H54 (cell line): ENCODE results near the gene INPP5E.

Experiments
- DNase-seq: peaks from one replicate; pipeline ENCODE4 v3.0.0; 2011; ENCODE audit warnings: low spot score, mixed read lengths; ENCODE audit not compliant: insufficient read length
- FAIRE-seq: peaks from 3 replicates; lab custom pipeline; 2011; peaks lifted over from hg19 to GRCh38; lab: Jason Lieb, UNC
- POLR2A ChIP-seq: IDR thresholded peaks from 2 replicates; pipeline ENCODE4 v1.6.1; 2011; ENCODE audit warnings: low read depth, mild to moderate bottlenecking, low read length

Gene INPP5E

DNA sequence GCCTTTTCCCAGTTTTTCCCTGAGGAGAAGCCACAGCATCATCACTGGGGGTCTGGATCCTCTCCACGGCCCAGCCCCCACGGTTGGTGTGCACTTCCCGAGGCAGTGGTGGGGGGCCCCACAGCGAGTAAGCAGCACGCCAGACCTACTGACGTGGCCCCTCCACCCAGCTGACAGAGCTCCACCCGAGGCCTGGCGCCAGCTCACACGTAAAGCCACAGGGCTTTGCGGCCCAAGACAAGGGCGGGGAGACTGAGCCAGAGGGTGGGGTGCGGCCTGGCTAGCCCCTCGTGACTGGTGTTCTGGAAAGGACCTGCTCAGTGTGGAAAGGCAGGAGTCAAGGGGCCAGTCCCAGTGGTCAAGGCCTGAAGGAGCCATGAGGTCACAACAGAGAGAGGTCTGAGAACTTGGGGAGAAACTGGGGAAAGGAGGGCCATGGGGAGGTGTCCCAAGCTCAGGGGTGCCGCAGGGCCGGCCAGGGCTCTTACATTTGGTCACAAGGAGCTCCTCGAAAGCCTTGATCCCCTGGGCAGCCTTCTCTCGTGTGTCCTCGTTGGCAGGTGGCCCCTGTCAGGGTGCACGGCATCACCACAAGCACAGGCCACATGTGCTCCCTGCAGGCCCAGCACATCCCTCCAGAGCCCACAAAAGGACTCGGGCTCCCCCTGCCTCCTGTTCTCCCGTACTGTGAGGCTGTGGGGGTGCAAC is 45.2 kb downstream of the INPP5E start:
- DNase-seq (no peak), FAIRE-seq (no peak)
- no peak for TF ChIP-seq POLR2A

DNA sequence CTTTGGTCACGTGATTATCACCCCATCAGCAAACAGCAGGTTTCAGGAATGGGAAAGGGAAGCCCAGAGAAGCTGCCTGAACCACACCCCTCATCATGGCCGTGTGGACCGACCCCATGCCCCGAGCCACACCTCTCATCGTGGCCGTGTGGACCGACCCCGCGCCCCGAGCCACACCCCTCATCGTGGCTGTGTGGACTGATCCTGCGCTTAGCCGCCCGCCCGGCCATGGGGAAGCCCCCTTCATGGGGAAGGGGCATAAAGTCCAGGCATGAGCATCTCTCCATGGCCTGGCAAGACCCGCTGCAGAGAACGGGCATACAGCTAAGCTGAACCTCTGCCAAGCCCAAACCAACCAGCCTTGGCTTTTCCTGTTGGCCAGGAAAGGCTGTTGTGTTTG is 46.1 kb downstream of the INPP5E start:
- FAIRE-seq (no peak), DNase-seq (no peak)
- TF ChIP-seq POLR2A = no peak

DNA sequence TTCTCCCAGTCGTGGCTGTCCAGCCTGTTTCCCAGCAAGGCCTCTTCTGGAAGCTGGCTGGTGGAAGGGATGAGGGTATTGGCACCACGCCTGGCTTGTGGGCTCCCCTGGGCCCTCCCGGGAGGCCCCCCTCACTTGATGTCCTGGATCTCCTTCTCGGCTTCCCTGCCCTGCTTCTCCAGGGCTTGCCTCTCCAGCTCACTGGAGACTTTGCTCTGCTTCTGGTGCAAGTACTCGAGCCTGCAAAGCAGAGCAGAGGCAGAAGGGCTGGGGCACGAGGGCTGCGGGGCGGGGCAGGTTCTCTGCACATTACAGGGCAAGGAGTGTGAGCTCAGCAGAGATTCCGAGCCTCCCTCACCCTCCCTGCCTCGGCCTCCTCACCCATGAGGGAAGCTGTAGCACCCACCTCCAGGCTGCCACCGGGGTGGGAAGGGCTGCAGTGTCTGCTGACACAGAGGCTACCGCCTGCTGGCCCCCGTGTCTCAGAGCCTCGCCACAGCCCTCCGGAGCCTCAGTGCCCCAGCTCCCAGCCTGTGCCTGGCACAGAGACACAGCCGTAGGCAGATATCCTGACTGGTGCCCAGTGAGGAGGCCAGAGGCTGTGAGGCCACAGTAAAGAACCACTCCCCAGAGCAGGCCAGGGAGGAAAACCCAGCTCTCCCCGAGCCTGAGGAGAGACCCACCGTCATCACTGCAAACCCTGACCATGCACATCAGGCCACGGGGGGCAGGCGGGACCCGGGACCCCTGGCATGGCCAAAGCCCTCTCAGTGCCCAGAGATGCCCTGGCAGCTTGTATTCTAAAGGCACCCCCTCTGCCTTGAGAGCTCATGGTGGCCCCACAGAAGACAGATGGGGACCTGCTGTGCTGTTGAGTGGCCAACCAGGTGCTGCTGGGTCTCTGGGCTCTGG is 46.9 kb downstream of the INPP5E start:
- TF ChIP-seq POLR2A = no peak
- DNase-seq (no peak), FAIRE-seq (no peak)

DNA sequence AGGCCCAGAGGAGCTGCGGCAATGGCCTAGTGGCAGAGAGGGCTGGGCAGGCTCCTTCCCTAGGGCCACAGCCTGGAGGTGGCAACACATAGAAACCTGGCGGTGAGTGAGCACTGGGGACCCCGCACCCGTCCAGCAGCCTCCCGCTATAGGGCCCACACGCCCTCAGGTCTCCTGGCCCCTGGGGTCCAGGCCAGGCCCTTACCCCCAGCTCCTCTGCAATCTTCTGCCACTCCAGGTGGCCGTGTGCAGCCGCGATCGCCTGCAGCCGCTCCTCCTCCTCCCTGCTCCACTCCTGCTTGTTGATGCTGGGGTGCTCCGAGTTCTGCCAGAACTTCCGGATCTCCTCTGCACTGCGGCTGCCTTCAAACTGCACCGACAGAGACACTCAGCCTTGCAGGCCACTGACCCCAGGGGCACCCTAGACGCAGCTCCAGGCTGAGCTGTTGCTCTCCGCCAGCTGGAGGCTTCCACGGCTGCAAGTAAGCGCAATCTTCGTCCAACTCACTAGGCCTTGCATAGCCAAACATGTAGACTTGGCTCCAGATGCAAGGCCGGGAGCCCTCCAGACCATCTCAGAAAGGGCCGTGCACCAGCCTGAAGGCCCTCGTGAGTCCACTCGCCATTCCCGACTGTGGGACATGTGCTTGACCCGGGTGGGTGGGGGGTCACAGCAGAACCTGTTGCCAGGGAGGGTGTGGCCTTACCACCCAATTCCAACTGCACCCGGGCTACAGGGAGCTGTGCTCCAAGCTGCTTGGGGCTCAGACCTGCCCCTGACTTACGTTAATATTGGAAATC is 47.7 kb downstream of the INPP5E start:
- FAIRE-seq (no peak), DNase-seq (no peak)
- no peak for TF ChIP-seq POLR2A

DNA sequence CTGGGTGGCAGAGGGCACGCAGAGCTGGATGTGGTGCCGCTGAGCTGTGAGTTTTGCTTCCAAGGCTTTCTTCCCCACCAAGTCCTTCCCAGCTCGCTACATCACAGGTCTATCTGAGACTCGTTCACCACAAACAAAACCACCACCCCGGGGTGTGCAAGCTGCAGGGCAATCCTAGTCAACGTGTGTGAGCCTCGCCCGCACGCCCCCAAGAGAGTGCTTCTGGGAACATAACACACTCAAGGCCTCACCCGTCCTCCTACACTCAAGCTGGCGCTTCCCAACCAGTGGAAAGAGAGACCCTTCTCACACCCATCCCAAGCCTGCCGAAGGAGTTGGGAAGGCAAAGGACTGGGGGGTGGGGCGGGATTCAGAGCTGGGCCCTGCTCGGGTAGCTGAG is 50.2 kb downstream of the INPP5E start:
- no peak for FAIRE-seq
- DNase-seq = no peak
- TF ChIP-seq POLR2A = no peak

DNA sequence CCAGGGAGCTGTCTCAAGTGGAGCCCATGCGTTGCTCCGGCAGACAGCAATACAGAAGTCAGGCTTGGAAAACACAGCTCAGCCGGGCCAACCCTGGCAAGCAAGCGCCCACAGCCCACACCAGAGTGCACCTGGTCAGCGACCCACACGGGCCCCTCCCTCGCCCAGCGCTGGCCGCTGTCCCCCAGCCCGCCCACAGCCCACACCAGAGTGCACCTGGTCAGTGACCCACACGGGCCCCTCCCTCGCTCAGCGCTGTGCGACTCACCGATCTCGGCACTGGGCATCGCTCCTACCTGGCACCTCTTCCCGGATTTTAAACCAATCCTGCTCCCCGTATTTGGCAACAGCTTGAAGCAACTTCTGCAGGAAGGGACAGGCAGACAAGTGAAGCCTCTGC is 52.4 kb downstream of the INPP5E start:
- DNase-seq (no peak), FAIRE-seq (no peak)
- no peak for TF ChIP-seq POLR2A

DNA sequence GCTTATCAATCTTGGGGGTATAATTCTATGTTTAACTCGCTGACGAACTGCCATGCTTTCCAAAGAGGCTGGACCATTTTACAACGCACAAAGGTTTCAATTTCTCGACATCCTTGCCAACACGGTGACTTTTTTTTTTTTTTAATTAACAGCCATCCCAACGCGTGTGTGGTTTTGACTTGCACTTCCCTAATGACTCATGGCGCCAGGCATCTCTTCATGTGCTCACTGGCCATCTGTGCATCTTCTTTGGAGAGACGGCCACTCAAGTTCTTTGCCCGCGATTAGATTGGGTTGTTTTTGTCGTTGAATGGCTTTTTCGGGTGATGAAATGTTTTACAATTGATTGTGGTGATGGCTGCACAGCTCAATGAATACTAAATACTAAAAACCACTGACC is 53.6 kb downstream of the INPP5E start:
- FAIRE-seq = no peak
- DNase-seq = no peak
- TF ChIP-seq POLR2A = no peak

DNA sequence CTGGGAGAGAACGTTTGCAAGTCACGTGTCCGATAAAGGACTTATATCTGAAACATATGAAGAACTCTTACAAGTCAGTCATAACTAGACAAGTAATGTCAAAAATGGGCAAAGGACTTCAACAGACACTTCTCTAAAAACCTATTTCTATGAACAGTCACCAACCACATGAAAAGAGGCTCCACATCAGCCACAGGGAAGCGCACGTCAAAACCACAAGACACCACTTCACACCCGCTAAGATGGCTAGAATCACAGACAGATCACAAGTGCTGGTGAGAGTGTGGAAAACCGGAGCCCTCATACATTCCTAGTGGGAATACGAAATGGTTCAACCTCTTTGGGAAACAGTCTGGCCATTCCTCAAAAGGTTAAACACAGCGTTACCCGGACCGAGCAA is 54.6 kb downstream of the INPP5E start:
- no peak for DNase-seq
- no peak for TF ChIP-seq POLR2A

DNA sequence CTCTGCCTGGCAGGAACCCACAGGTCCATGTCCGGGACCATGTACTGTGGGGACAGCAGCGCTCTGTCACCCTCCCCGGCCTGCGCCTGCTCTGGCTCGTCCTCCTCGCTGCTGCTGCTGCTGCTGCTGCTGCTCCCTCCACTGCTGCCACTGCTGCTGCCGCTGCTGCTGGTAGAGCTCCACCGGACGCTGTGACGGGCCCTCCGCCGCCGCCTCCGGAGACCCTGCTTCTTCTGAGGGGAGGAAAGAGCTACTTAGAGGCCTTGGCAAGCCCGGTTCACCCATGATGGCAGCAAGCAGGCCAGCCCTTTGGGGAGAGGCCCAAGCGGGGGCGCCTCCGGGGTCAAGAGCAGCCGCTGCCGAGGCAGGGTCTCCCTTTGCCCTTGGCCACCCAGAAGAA is 56.2 kb downstream of the INPP5E start:
- DNase-seq = no peak
- no peak for FAIRE-seq
- no peak for TF ChIP-seq POLR2A

More for the DNA sequence above, 54.6 kb downstream of the INPP5E start:
- no peak for FAIRE-seq

DNA sequence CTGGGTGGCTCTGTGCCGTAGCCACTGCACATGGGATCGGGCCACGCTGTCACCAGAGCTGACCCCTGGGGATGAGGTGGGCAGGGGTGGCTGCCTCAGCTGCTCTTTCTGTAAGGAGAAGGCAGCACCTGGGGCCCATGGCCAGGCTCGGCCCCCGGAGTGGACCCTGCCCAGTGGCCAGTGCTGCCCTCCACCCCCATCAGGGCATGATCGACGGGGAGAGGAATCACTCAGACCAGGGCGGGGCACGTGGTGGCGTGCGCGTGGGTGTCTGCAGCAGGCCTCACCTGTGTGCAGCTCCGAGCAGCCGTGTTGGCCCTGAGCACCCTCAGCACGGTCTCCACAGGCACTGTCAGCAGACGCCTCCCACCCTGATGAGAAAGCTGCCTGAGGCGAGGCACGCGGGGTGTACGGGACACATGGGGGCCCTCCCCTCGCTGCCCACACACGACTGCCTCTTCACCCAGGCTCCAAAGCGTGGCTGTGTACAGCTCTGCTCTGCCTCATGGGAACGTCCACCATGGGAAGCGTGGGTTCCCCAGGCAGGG is 57.6 kb downstream of the INPP5E start:
- TF ChIP-seq POLR2A = no peak
- FAIRE-seq (no peak), DNase-seq (no peak)

DNA sequence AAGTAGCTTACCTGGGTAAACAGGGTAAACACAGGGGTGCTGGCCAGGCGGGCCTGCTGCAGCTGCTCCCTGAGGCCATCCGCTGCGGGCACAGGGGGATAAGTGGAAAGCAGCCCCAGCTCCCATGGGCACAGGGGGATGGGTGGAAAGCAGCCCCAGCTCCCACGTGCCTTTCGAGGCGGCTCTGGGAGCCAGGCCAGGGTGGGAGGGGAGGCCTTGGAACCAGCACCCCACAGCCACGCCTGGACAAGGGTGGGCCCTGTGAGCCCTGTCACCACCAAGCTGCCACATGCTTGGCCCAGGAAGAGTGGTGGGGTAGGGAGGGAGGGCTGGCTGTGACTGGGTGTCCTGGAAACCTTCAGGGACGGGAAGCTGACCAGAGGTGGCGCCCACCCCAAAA is 58.3 kb downstream of the INPP5E start:
- FAIRE-seq (no peak), DNase-seq (no peak)
- no peak for TF ChIP-seq POLR2A

DNA sequence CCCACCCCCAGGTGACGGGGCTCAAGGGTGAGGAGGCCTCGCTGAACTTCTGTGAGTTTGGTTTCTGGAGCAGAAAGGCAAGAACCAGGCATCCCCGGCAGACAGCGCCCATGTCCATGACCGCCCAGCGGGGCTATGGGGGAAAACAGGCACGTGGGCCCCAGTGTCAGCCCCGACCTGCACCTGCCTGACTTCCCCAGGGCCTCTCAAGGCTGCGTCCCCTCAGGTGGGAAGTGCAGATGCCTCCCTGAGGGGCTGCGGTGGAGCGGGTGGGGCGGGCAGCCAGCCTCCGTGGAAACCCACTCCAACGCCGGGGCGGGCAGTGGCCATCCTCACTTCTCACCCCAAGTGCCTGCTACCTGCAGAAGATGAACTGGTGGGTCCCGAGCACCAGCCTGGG is 59.3 kb downstream of the INPP5E start:
- no peak for TF ChIP-seq POLR2A
- DNase-seq (no peak), FAIRE-seq (no peak)

DNA sequence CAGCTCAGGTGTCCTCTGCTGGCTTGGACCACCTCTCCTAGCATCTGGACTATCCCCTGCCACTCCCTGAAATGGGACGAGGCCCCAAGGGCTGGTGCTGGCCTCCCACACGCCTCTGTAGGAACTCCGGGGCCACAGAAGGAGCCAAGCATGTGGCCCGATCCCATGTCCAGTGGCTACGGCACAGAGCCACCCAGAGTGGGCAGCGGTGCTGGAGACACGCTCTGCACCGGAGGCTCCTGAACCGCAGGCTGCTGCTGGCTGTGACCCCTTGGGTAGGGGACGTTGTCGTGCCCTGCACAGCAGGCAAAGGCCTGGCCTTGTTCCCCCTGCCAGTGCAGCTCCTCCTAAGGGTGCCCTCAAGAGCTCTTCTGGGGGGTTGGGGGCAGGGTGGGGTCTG is 59.8 kb downstream of the INPP5E start:
- FAIRE-seq (no peak), DNase-seq (no peak)
- no peak for TF ChIP-seq POLR2A
